GM18909 (cell line): ENCODE measurements around the gene FAM20A.
"Not testable (repeated sequence)": the region's sequence is repeated elsewhere in the genome, so short reads cannot be mapped to it uniquely, and the experiment has no call there.

Experiments used
- ATAC-seq: cut with Tn5 transposase; IDR thresholded peaks from one replicate; pipeline ENCODE4 v1.9.1; 2021; ENCODE audit warnings: mild to moderate bottlenecking; ENCODE audit not compliant: unreplicated experiment, poor library complexity

FAM20A gene

GRCh38 chr17:68533887-68534694 is 67.1 kb downstream of the FAM20A start:
- ATAC-seq: no peak

DNA sequence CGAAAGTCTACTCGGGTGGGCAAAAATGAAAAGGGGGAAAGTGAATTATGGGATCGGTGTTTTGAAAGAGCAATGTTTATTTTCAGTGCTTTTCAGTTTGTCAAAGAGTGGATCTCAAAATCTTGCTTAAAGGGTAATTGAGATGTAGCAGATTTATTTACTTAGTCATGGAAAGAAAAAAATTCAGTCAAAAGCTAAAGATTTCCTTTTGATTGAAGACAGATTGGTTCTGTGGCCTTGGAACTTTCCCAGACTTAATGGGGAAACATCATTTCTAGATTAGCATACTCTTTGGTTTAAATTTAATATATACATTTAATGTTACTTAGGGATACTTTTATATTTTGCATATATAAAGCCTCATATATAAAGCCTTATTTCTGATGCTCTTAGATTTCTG is 68.3 kb downstream of the FAM20A start:
- no peak for ATAC-seq

- no peak for ATAC-seq
These were observed 69.9 kb downstream of the FAM20A start for GRCh38 chr17:68531252-68531651.

DNA sequence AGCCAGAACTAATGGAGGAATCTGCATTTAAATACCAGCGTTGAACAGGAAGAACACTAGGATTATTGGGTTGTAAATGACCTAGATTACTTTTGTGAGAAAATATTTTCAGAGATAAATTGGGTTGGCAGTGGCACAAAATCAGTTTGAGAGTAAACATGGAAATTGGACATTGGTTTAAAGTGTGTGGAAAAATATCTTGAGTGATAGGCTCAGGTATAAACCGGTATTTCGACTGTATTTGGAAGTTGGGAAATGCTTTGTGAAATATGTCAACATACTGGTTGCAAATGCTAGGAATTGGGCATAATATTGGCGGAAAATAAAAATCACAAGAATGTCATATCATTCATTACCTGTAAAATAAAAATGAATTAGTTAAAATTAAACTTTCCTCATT is 73.9 kb downstream of the FAM20A start:
- ATAC-seq: no peak

DNA sequence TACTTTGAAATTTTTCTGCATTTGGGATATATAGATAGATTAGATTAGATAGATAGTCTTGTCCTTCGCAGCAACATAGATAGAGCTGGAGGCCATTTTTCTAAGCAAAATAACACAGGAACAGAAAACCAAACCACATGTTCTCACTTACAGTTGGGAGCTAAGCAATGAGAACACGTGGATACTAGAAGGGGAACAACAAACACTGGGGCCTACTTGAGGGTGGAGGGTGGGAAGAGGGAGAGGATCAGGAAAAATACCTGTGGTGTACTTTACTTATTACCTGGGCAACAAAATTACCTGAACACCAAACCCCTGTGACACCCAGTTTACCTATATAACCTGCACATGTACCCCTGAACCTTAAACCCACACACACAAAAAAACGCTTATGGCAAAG is 74.6 kb downstream of the FAM20A start:
- ATAC-seq: no peak

GRCh38 chr17:68522266-68522665 is 78.9 kb downstream of the FAM20A start:
- ATAC-seq: no peak

DNA sequence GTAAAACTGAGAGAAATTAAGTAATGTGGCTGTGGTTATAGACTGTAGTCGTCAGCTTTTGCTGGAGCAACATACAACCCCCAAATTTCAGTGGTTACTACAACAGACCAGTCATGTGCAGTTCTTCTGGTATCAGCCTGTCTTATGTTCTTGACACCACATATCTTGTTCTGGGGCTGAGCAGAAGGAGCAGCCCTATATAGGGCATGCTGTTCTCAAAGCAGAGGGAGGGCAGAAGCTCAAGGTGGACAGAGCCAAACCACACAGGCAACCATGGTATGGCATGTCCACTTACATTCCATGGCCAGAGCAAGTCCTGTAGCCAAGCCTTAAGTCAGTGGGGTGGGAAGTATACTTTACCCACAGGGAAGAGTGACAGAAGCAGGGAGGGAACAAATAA is 81.3 kb downstream of the FAM20A start:
- ATAC-seq: no peak

DNA sequence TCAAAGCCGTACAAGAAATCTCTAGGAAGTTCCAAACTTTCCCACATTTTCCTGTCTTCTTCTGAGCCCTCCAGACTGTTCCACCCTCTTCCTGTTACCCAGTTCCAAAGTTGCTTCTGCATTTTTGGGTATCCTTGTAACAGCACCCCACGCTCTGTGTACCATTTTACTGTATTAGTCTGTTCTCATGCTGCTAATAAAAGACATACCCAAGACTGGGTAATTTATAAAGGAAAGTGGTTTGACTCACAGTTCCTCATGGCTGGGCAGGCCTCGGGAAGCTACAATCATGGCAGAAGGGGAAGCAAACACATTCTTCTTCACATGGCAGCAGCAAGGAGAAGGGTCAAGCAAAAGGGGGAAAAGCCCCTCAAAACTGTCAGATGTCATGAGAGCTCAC is 82.1 kb downstream of the FAM20A start:
- ATAC-seq: not testable (repeated sequence)

- no peak for ATAC-seq
These were observed 82.9 kb downstream of the FAM20A start for GRCh38 chr17:68518063-68518815.

DNA sequence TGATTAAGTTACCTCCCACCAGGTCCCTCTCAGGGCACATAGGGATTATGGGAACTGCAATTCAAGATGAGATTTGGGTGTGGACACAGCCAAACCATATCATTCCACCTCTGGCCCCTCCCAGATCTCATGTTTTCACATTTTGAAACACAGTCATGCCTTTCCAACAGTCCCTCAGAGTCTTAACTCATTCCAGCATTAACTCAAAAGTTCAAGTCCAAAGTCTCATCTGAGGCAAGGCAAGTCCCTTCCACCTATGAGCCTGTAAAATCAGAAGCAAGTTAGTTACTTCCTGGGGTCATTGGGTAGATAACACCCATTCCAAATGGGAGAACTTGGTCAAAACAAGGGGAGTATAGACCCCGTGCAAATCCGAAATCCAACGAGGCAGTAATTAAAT is 83.6 kb downstream of the FAM20A start:
- ATAC-seq: not testable (repeated sequence)

- no peak for ATAC-seq
These were observed 84.4 kb downstream of the FAM20A start for GRCh38 chr17:68516732-68517131.

DNA sequence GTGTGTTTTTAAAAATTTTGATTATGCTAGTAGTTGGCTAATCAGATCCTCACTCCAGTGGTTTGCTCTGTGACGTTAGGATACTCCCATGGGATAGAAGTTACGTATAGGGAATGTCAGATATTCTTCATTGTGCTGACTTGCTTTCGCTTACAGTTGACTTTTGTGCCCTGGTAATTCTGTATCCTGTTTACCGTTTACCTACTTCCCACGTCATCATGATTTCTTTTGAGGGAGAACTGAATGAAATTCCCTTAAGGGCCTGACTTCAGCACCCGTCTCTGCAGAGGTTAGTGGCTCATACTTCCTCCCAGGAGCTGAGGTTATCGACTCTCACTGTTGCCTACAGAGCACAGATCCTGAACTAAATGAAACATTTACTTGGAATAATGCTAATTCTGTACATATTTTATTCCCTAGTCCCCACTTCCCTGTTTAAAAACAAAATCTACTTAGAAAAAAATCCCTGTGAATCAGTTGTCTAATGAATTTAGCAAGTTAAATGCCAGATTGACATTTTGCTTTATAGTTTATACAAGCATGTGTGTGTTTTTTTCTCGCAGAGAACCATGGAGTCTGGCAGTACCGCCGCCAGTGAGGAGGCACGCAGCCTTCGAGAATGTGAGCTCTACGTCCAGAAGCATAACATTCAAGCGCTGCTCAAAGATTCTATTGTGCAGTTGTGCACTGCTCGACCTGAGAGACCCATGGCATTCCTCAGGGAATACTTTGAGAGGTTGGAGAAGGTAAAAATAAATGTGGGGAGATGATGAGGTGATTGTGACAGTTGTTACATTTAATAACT is 86.1 kb downstream of the FAM20A start:
- no peak for ATAC-seq

DNA sequence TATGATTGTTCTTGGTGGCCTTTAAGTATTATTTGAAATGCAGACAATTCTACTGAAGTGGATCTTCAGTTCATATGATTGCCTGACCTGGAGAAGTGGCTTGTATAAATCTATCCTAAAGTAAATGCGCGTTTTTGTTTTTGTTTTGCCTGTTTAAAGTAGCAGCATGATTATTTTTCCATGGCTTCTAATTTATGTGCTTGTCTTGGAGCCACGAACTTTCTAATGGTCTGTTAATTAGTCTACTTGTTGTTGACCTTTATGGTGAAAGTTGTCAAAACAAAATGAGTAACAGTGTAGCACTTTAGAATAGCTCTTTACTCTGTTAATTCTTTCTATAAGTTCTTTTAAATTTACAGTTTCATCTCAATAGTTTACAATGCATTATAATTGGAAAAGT is 87.2 kb downstream of the FAM20A start:
- ATAC-seq: no peak

DNA sequence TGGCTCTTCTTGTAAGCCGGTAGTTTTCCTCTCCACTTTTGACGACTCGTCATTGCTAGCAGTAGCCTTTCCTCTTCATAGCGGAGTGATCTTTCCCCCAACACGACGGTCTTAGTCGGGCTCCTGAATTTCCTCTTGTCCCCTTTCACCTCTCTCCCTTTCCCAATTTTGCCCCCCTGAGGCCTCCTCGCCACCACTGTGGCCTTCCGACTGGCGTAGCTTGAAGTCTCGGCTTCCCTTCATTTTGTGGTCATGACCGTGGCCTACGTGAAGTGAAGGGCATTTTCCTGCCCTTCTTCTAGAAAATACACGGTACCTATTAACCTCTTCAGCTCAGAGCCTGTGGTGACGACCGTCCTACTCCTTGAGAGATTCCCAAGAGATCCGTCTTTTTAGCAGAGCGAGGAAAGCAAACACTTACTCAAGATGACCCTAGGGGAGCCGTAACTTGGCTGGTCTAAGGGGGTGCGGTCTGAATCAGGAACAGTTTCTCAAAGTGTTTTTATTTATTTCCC is 88.2 kb downstream of the FAM20A start:
- ATAC-seq: no peak

- peak; percentile 93 for ATAC-seq
These were observed 88.8 kb downstream of the FAM20A start, which contains the start of gene PRKAR1A for GRCh38 chr17:68512247-68512959. Gene PRKAR1A, plus strand, starts transcription at chr17:68512430. Its CDS starts 2,970 bp downstream, at chr17:68515400.

DNA sequence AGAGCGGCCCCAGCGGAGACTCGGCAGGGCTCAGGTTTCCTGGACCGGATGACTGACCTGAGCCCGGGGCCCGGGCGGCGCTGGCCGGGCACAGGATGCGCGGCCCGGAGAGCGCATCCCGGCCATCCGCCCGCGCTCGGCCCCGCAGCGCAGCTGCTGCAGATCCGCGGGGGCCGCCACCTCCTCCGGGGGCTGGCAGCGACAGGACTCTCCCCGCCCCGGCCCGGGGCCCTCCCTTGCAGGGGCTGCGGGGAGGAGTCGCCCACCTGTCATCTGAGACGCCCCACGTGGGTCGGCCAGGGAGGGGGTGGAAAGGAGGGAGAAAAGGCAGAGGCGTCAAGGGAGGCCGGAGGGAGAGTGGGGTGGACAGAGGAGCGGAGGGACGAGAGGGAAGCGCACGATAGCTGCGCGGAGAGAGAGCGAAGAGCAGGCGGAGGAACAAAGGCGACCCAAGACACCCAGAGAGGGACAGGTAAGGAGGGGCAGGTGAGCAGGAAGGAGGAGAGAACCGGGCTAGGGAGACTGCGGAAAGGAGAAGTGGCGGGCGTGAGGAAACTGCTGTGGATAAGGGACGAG is 89.4 kb downstream of the FAM20A start:
- ATAC-seq: peak; percentile 51

DNA sequence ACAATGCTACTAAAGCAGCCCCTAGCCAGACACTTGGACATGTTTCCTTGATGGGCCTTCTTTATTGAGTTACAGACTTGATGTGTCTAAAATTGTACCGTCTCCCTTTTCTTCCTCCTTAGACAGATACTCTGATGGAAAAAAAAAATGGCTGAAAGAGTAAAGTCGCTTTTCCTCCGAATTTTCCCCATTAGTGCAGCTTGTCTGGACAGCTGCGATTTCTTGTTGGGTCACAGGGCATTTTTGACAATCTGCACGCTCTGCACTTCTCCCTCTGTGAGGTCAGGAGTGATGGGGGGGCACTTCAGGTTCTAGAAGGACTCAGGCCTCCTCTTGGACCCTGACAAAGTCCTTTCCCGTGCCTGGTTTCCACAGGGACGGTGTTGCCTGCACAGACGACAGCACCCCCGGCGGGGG is 89.9 kb downstream of the FAM20A start:
- no peak for ATAC-seq

GRCh38 chr17:68509141-68510057 is 91.8 kb downstream of the FAM20A start:
- no peak for ATAC-seq

GRCh38 chr17:68507576-68507975 is 93.6 kb downstream of the FAM20A start:
- no peak for ATAC-seq
